GM12872 (cell line): ENCODE measurements around the gene LCP2.

Source experiments
- CTCF ChIP-seq: IDR thresholded peaks from 3 replicates; pipeline ENCODE4 v1.5.1; 2011; ENCODE audit warnings: low read depth, mild to moderate bottlenecking, low read length, moderate library complexity; ENCODE audit not compliant: insufficient read depth

The LCP2 gene

GRCh38 chr5:170235876-170236864 is 61.4 kb downstream of the LCP2 start:
- no peak for TF ChIP-seq CTCF

GRCh38 chr5:170233358-170233892 is 64.2 kb downstream of the LCP2 start:
- TF ChIP-seq CTCF = no peak

- TF ChIP-seq CTCF = no peak
Measured at GRCh38 chr5:170232786-170233185, 64.8 kb downstream of the LCP2 start, which contains the start of gene C5orf58. Gene C5orf58, plus strand, starts transcription at chr5:170232985. Its CDS starts 1,992 bp downstream, at chr5:170234977.

GRCh38 chr5:170228762-170229435 is 68.7 kb downstream of the LCP2 start:
- no peak for TF ChIP-seq CTCF

GRCh38 chr5:170226661-170227060 is 70.9 kb downstream of the LCP2 start:
- no peak for TF ChIP-seq CTCF

- TF ChIP-seq CTCF = no peak
Measured at GRCh38 chr5:170226129-170226615, 71.4 kb downstream of the LCP2 start.
